Right lobe of liver (tissue), 6 donors: ENCODE measurements around the gene ST14. TPM values are rescaled to one million over a fixed set of nuclear protein-coding genes. Genes with fewer than 3 reads are reported as not detected.

Source experiments
- ATAC-seq, 4 donors: fragments of 200-7000 bp; cut with Tn5 transposase; one replicate each; pipeline ENCODE4 v1.9.1; 2020; ENCODE audit warnings: mild to moderate bottlenecking in 4 of 4, moderate library complexity in 4 of 4
- DNase-seq, 3 donors: peaks; one replicate each; pipeline ENCODE4 v3.0.0-alpha.2; 2020
- H3K27ac ChIP-seq, 3 donors: fragments of 200-600 bp; one replicate each; pipeline ENCODE4 v1.8.0; 2022
- H3K27me3 ChIP-seq, 2 donors: fragments of 200-600 bp; one replicate each; pipeline ENCODE4 v1.8.0; 2022
- H3K36me3 ChIP-seq, 4 donors: fragments of 200-600 bp; sonication (generic) in 1 of 4; one replicate each; pipeline versions ENCODE4 v1.5.1 to v1.8.0; 2017 to 2022; ENCODE audit warnings: control low read depth in 1 of 4
- H3K4me1 ChIP-seq, 4 donors: fragments of 200-600 bp; sonication (generic) in 1 of 4; one replicate each; pipeline versions ENCODE4 v1.5.1 to v1.8.0; 2017 to 2022; ENCODE audit warnings: control low read depth in 1 of 4
- H3K4me3 ChIP-seq, 3 donors: fragments of 200-600 bp; one replicate each; pipeline ENCODE4 v1.8.0; 2022
- H3K9me3 ChIP-seq, 4 donors: fragments of 200-600 bp; sonication (generic) in 1 of 4; one replicate each; pipeline versions ENCODE4 v1.5.1 to v1.8.0; 2017 to 2022; ENCODE audit warnings: control low read depth in 1 of 4
- CTCF ChIP-seq, 4 donors: fragments of 200-600 bp in 3 of 4; fragments of 450-650 bp in 1 of 4; IDR thresholded peaks; one replicate each; pipeline versions ENCODE4 v1.5.1 to v1.8.0; 2016 to 2022; ENCODE audit warnings: antibody characterized with exemption in 4 of 4, mild to moderate bottlenecking in 2 of 4
- POLR2A ChIP-seq: fragments of 450-650 bp; IDR thresholded peaks from one replicate; pipeline ENCODE4 v1.6.1; 2017; ENCODE audit warnings: antibody characterized with exemption, mild to moderate bottlenecking
- WGBS: methylation state at CpG from one replicate; pipeline ENCODE4 v1.1.6; 2018; ENCODE audit warnings: low coverage, low lambda C conversion rate; ENCODE audit not compliant: insufficient coverage; ENCODE audit errors: missing lambda C conversion rate; 5-methylcytosine and 5-hydroxymethylcytosine counted together
- intact Hi-C, 2 donors: fragments of 100-400 bp; cut with DNase I; formaldehyde crosslinking; loops; one replicate each; pipeline versions ENCODE4 v1.11.2 to v1.14.1; 2022
- total RNA-seq, 6 experiments: library from RNA; depleted of rRNA in 2 of 6; stranded (reverse); fragments of >200 nt in 2 of 6; fragmentation: NEBNext Ultra II Directional in 3 of 6; extraction: Animal tissue kit (Norgen Biotek cat#: 25700) in 3 of 6; gene quantifications; one replicate each; pipeline versions ENCODE4 v1.1.0 to v1.2.4, GENCODE V29; 2016 to 2023
- donor health status: DM: no; HTN: yes; CAD: no.
- donor health status: DM: no; HTN: no; CAD: no.
- donor health status: DM: no; HTN: no; CAD: no.
- donor health status: DM: no; HTN: yes; CAD: no.
- donor health status: DM: no; HTN: yes; CAD: no.

The ST14 gene
- total RNA-seq, 6 experiments from 2014 or later: 2.5 to 16.7 (median 10.8) TPM

DNA sequence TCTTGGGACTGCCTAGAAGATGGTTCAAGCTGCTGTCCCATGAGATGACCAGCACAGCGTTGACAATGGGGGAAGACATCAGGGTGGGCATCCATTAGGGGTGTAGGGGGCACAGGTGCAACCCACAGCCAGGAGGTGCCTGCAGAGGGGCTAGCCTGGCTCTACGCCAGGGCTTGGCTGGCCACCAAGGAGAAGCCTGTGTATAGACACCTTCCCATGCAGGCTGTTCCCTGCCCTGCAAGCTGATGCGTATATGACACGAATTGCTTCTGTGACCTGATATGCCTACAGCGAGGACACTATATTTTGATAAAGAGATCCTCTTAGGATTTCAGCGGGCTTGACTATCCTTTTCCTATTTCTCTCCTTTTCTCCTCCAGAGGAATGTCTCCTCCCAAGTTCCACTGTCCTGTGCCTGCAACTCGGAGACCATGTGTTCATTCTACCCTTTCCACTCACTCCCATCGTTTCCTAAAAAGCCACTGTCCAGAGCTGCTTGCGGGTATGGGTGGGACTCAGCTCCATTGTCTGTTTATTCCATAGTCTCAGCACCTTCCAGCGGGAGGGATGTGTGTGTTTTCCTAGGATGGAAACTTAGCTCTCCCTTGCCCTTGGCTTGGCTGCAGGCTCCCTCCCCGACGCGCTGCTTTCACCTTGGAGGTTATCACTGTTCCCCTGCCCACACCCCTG lies 56.1 kb downstream of the ST14 start:
- H3K36me3 ChIP-seq: no peaks in the 10 kb centered on the region
- TF ChIP-seq CTCF (IDR thresholded peaks at IDR 0.05): no peak
- TF ChIP-seq POLR2A: no peak
- intact Hi-C loops: loop anchor here (10.0 kb wide), 3 partner anchors 159 to 649 kb away; partner anchors contain the start of gene ADAMTS8 (in 1 of the 2)
- no peak for ATAC-seq
- H3K27ac ChIP-seq: no peak overlapping the region
- no peaks in the 10 kb centered on the region for H3K9me3 ChIP-seq
- no peak overlapping the region for H3K4me3 ChIP-seq
- H3K27me3 ChIP-seq: no peaks in the 10 kb centered on the region
- H3K4me1 ChIP-seq: no peaks in the 10 kb centered on the region
- DNase-seq: peak in 1 of 3 donors; percentile 43
- WGBS: 69% methylated on average over 5 of the region's 13 CpGs

- no peaks in the 10 kb centered on the region for H3K27me3 ChIP-seq
- TF ChIP-seq CTCF (IDR thresholded peaks at IDR 0.05) (no peak), POLR2A (no peak)
- ATAC-seq (no peak), DNase-seq (peak in 1 of 3 donors; percentile 9)
- no peaks in the 10 kb centered on the region for H3K4me1 ChIP-seq
- 50% methylated on average over 4 of the region's 4 CpGs for WGBS
- no peaks in the 10 kb centered on the region for H3K9me3 ChIP-seq
- H3K4me3 ChIP-seq: no peak overlapping the region
- H3K27ac ChIP-seq: no peak overlapping the region
- intact Hi-C loops: loop anchor here (10.0 kb wide), 3 partner anchors 159 to 649 kb away; partner anchors contain the start of gene ADAMTS8 (in 1 of the 2)
- H3K36me3 ChIP-seq: no peaks in the 10 kb centered on the region
These were observed 56.6 kb downstream of the ST14 start for GRCh38 chr11:130216221-130216550.

DNA sequence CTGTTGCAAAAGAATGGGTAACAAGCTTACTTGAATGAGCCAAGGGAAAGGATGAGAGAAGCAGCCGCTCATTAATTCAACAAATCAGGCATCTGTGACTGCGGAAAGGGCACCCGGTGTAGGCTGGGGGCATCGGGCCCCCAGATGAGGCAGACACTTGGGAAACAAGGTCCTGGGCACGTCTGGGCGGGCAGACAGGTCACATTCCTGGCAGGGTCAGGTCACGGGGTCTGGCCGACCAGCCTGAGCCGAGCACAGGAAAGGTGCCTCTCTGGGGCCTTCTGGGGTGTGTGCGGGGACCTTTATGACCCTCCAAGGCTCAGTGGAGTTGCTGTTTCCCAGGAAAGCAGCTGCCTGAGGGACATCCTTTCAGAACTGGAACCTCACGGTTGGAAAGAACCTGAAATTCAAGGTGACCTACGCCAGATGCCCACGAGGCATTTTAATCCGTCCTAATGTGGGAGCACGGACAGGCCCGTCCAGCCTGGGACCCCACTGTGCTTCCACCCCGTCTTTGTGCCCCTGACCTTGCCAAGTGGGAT lies 57.1 kb downstream of the ST14 start:
- 96% methylated on average over 2 of the region's 17 CpGs for WGBS
- intact Hi-C loops: loop anchor here (10.0 kb wide), 3 partner anchors 158 to 648 kb away; partner anchors contain the start of gene ADAMTS8 (in 1 of the 2)
- TF ChIP-seq CTCF (IDR thresholded peaks at IDR 0.05) (no peak), POLR2A (no peak)
- DNase-seq: peak in 1 of 3 donors; percentile 14
- no peaks in the 10 kb centered on the region for H3K9me3 ChIP-seq
- H3K4me1 ChIP-seq: no peaks in the 10 kb centered on the region
- no peak for ATAC-seq
- H3K27me3 ChIP-seq: no peaks in the 10 kb centered on the region
- H3K27ac ChIP-seq: no peak overlapping the region
- no peak overlapping the region for H3K4me3 ChIP-seq
- H3K36me3 ChIP-seq: no peaks in the 10 kb centered on the region

DNA sequence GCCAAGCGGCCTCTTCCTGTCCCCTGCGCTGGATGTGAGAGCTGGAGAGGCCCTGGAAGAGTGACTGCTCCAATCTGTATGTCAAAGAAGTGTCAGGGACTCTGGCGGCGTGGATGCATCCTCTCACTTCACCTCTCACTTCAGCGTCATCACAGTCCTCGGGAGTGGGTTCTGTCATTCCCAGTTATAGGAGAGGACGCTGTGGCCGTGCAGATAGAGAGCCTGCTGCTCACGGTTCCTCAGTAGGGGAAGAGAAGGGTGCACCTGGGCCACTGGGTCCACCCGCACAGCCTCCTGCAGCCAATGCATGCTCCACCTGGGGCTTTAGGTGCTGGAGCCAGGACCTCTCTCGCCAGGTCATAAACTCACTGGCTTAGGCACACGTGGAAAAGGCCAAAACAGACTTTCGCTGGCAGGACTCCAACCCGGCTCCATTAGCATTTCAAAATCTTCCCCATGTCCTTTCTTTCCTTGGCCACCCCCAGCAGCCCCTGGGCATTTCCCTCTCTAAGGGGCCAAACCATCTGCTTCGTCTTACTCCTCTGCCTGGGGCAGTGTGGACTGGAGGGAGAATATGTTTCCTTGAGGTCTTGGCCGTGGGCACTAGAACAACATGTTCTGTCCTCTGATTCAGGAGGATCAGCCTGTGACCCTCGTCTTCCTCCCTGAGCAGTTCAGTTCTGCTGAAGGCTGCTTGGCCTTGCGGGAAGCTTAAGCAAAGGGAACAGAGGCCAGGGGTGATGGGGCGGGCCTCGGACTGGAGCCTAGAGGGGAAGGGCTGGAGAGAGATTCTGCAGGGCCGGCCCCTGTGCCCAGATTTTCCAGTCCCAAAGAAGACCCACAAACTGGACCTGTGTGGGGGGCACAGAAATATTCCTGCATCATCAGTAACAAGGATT lies 57.8 kb downstream of the ST14 start:
- no peaks in the 10 kb centered on the region for H3K9me3 ChIP-seq
- TF ChIP-seq CTCF (IDR thresholded peaks at IDR 0.05): no peak
- no peak for TF ChIP-seq POLR2A

More for the DNA sequence above, 57.8 kb downstream of the ST14 start:
- ATAC-seq: no peak
- WGBS: 65% methylated on average over 6 of the region's 21 CpGs
- no peak overlapping the region for H3K4me3 ChIP-seq
- H3K36me3 ChIP-seq: no peaks in the 10 kb centered on the region
- no peaks in the 10 kb centered on the region for H3K27me3 ChIP-seq
- H3K4me1 ChIP-seq: no peaks in the 10 kb centered on the region
- peak in 1 of 3 donors; percentile 35 for DNase-seq
- H3K27ac ChIP-seq: no peak overlapping the region
- intact Hi-C loops: loop anchor here (10.0 kb wide), 3 partner anchors 157 to 647 kb away; partner anchors contain the start of gene ADAMTS8 (in 1 of the 2)
